ENCODE results near the gene USP8. TPM values are rescaled to one million over a fixed set of nuclear protein-coding genes. Genes with fewer than 3 reads are reported as not detected.

Gene USP8
- total and polyA plus RNA-seq, 5 donors: 23.9 to 49.0 (median 43.4) TPM

- WGBS: 84% methylated on average over 3 of the region's 3 CpGs
- Histone ChIP-seq H3K9me3 (ENCODE audit: control insufficient read depth, low read length) (no peaks in the 10 kb centered on the region), H3K27ac (ENCODE audit: low read length) (no peak overlapping the region), H3K4me3 (ENCODE audit: low read length) (no peak overlapping the region), H3K27me3 (ENCODE audit: control insufficient read depth, insufficient read depth) (no peaks in the 10 kb centered on the region), H3K4me1 (ENCODE audit: control insufficient read depth, insufficient read depth, low read length) (no peaks in the 10 kb centered on the region)
- ATAC-seq (no peak), DNase-seq (no peak)
- intact Hi-C loops (cut with DNase I): no loop called here
Measured at GRCh38 chr15:50543556-50543955, 119.4 kb downstream of the USP8 start.

- no peak overlapping the region for H3K27ac ChIP-seq (ENCODE audit: low read length)
- no peaks in the 10 kb centered on the region for H3K27me3 ChIP-seq (ENCODE audit: control insufficient read depth, insufficient read depth)
- ATAC-seq: no peak
- no peak for DNase-seq
- no peaks in the 10 kb centered on the region for H3K9me3 ChIP-seq (ENCODE audit: control insufficient read depth, low read length)
- 51% methylated on average over 5 of the region's 5 CpGs for WGBS
- no peaks in the 10 kb centered on the region for H3K4me1 ChIP-seq (ENCODE audit: control insufficient read depth, insufficient read depth, low read length)
- no peak overlapping the region for H3K4me3 ChIP-seq (ENCODE audit: low read length)
- intact Hi-C loops (cut with DNase I): no loop called here
Measured at GRCh38 chr15:50544368-50544767, 120.2 kb downstream of the USP8 start.

- no peak for DNase-seq
- Histone ChIP-seq H3K4me1 (ENCODE audit: control insufficient read depth, insufficient read depth, low read length) (no peaks in the 10 kb centered on the region), H3K9me3 (ENCODE audit: control insufficient read depth, low read length) (no peaks in the 10 kb centered on the region), H3K27ac (ENCODE audit: low read length) (no peak within 1 kb of the TSS), H3K4me3 (ENCODE audit: low read length) (no peak within 1 kb of the TSS), H3K27me3 (ENCODE audit: control insufficient read depth, insufficient read depth) (no peaks in the 10 kb centered on the region)
- 90% methylated on average over 5 of the region's 5 CpGs for WGBS
- ATAC-seq: no peak
- intact Hi-C loops (cut with DNase I): no loop called here
Measured at GRCh38 chr15:50546566-50546965, 122.4 kb downstream of the USP8 start, which contains the start of gene USP50. Gene USP50, minus strand, starts transcription at chr15:50546666. Its CDS starts 141 bp downstream, at chr15:50546525.

GRCh38 chr15:50549326-50549725 is 125.1 kb downstream of the USP8 start:
- Histone ChIP-seq H3K27ac (ENCODE audit: low read length) (no peak overlapping the region), H3K4me1 (ENCODE audit: control insufficient read depth, insufficient read depth, low read length) (no peaks in the 10 kb centered on the region), H3K9me3 (ENCODE audit: control insufficient read depth, low read length) (no peaks in the 10 kb centered on the region), H3K27me3 (ENCODE audit: control insufficient read depth, insufficient read depth) (no peaks in the 10 kb centered on the region), H3K4me3 (ENCODE audit: low read length) (no peak overlapping the region)
- no peak for ATAC-seq
- DNase-seq: no peak
- intact Hi-C loops (cut with DNase I): no loop called here
- 85% methylated on average over 7 of the region's 7 CpGs for WGBS

- Histone ChIP-seq H3K27me3 (ENCODE audit: control insufficient read depth, insufficient read depth) (no peaks in the 10 kb centered on the region), H3K27ac (ENCODE audit: low read length) (no peak overlapping the region), H3K4me1 (ENCODE audit: control insufficient read depth, insufficient read depth, low read length) (no peaks in the 10 kb centered on the region), H3K4me3 (ENCODE audit: low read length) (no peak overlapping the region), H3K9me3 (ENCODE audit: control insufficient read depth, low read length) (no peaks in the 10 kb centered on the region)
- intact Hi-C loops (cut with DNase I): no loop called here
- 90% methylated on average over 4 of the region's 4 CpGs for WGBS
- DNase-seq (no peak), ATAC-seq (no peak)
Measured at GRCh38 chr15:50552238-50552637, 128.0 kb downstream of the USP8 start.

GRCh38 chr15:50556642-50557371 is 132.6 kb downstream of the USP8 start:
- Histone ChIP-seq H3K27ac (ENCODE audit: low read length) (no peak overlapping the region), H3K4me1 (ENCODE audit: control insufficient read depth, insufficient read depth, low read length) (no peaks in the 10 kb centered on the region), H3K4me3 (ENCODE audit: low read length) (no peak overlapping the region), H3K27me3 (ENCODE audit: control insufficient read depth, insufficient read depth) (no peaks in the 10 kb centered on the region), H3K9me3 (ENCODE audit: control insufficient read depth, low read length) (no peaks in the 10 kb centered on the region)
- WGBS: 97% methylated on average over 2 of the region's 2 CpGs
- no peak for ATAC-seq
- intact Hi-C loops (cut with DNase I): no loop called here
- no peak for DNase-seq

- Histone ChIP-seq H3K27ac (ENCODE audit: low read length) (no peak overlapping the region), H3K4me3 (ENCODE audit: low read length) (no peak overlapping the region), H3K4me1 (ENCODE audit: control insufficient read depth, insufficient read depth, low read length) (no peaks in the 10 kb centered on the region), H3K27me3 (ENCODE audit: control insufficient read depth, insufficient read depth) (no peaks in the 10 kb centered on the region), H3K9me3 (ENCODE audit: control insufficient read depth, low read length) (no peaks in the 10 kb centered on the region)
- no peak for ATAC-seq
- intact Hi-C loops (cut with DNase I): no loop called here
- 98% methylated on average over 2 of the region's 2 CpGs for WGBS
- DNase-seq: no peak
Measured at GRCh38 chr15:50558012-50558411, 133.8 kb downstream of the USP8 start.

- Histone ChIP-seq H3K27me3 (ENCODE audit: control insufficient read depth, insufficient read depth) (no peaks in the 10 kb centered on the region), H3K27ac (ENCODE audit: low read length) (no peak overlapping the region), H3K4me1 (ENCODE audit: control insufficient read depth, insufficient read depth, low read length) (no peaks in the 10 kb centered on the region), H3K4me3 (ENCODE audit: low read length) (no peak overlapping the region), H3K9me3 (ENCODE audit: control insufficient read depth, low read length) (no peaks in the 10 kb centered on the region)
- WGBS: 83% methylated on average over 4 of the region's 4 CpGs
- no peak for ATAC-seq
- intact Hi-C loops (cut with DNase I): no loop called here
- no peak for DNase-seq
Measured at GRCh38 chr15:50562735-50563640, 138.8 kb downstream of the USP8 start.

- H3K9me3 ChIP-seq (ENCODE audit: control insufficient read depth, low read length): no peaks in the 10 kb centered on the region
- H3K27me3 ChIP-seq (ENCODE audit: control insufficient read depth, insufficient read depth): no peaks in the 10 kb centered on the region
- intact Hi-C loops (cut with DNase I): no loop called here
- no peak overlapping the region for H3K4me3 ChIP-seq (ENCODE audit: low read length)
- no peak for DNase-seq
- WGBS: 95% methylated on average over 4 of the region's 4 CpGs
- H3K27ac ChIP-seq (ENCODE audit: low read length): no peak overlapping the region
- H3K4me1 ChIP-seq (ENCODE audit: control insufficient read depth, insufficient read depth, low read length): no peaks in the 10 kb centered on the region
- no peak for ATAC-seq
Measured at GRCh38 chr15:50563756-50564155, 139.6 kb downstream of the USP8 start.
